ENCODE results near the gene EXOC8.

DNA sequence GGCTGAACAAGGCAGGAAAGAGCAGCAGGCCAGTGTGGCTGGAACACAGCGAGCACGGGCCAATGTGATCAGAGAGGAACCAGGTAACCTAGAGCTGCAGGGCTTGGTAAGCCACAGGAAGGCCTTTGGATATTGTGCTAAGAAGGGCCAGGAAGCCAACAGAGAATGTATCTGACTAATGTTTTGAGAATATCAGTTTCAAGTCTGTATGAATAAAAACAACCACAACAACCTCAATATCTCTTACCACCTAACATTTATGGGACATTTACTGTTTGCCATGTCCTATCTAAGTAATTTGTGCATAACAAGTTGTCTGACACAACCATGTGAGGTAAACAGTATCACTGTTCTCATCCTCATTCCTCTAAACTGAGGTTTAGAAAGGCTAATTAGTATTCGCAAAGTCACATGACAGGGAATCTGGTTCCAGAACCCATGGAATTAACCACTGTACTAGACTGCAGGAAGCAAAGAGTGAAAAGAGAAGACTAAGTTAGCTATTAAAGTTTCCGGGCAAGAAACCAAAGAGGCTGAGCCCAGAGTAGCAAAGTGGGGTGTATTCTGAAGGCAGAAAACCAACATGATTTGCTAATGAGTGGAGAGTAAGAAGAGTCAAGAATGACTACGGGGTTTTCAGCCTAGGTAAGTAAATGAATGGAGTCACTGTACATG is 39.4 kb upstream of the EXOC8 start:
- TF ChIP-seq, protein P1, sequence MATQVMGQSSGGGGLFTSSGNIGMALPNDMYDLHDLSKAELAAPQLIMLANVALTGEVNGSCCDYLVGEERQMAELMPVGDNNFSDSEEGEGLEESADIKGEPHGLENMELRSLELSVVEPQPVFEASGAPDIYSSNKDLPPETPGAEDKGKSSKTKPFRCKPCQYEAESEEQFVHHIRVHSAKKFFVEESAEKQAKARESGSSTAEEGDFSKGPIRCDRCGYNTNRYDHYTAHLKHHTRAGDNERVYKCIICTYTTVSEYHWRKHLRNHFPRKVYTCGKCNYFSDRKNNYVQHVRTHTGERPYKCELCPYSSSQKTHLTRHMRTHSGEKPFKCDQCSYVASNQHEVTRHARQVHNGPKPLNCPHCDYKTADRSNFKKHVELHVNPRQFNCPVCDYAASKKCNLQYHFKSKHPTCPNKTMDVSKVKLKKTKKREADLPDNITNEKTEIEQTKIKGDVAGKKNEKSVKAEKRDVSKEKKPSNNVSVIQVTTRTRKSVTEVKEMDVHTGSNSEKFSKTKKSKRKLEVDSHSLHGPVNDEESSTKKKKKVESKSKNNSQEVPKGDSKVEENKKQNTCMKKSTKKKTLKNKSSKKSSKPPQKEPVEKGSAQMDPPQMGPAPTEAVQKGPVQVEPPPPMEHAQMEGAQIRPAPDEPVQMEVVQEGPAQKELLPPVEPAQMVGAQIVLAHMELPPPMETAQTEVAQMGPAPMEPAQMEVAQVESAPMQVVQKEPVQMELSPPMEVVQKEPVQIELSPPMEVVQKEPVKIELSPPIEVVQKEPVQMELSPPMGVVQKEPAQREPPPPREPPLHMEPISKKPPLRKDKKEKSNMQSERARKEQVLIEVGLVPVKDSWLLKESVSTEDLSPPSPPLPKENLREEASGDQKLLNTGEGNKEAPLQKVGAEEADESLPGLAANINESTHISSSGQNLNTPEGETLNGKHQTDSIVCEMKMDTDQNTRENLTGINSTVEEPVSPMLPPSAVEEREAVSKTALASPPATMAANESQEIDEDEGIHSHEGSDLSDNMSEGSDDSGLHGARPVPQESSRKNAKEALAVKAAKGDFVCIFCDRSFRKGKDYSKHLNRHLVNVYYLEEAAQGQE (IDR thresholded peaks at IDR 0.05; ENCODE audit: low read depth), result no peak
- TF ChIP-seq EP300 (IDR thresholded peaks at IDR 0.05; ENCODE audit: borderline replicate concordance), result no peak
- TF ChIP-seq, protein P2, sequence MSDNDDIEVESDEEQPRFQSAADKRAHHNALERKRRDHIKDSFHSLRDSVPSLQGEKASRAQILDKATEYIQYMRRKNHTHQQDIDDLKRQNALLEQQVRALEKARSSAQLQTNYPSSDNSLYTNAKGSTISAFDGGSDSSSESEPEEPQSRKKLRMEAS (IDR thresholded peaks at IDR 0.05), result no peak
- TF ChIP-seq FOXM1 (IDR thresholded peaks at IDR 0.05; ENCODE audit: borderline replicate concordance, low read depth), result no peak
- TF ChIP-seq YY1 (IDR thresholded peaks at IDR 0.05; ENCODE audit: low read depth), result no peak
- no peak for TF ChIP-seq EGR1 (IDR thresholded peaks at IDR 0.05)
- no peak for TF ChIP-seq RAD21 (IDR thresholded peaks at IDR 0.05; ENCODE audit: low read depth)
- TF ChIP-seq TAF1 (IDR thresholded peaks at IDR 0.05; ENCODE audit: low read depth), result no peak
- TF ChIP-seq NFIC (IDR thresholded peaks at IDR 0.05), result no peak
- TF ChIP-seq TCF12 (IDR thresholded peaks at IDR 0.05; ENCODE audit: low read depth), result no peak
- no peak for TF ChIP-seq TEAD4 (IDR thresholded peaks at IDR 0.05)

Data from Ishikawa (cell line).